ENCODE measurements around the gene DDN. TPM values are rescaled to one million over a fixed set of nuclear protein-coding genes. Genes with fewer than 3 reads are reported as not detected.

DDN gene
- total and polyA plus RNA-seq, 9 of the 15 experiments (the other 6 are each of a cell fraction or from before 2014, with no cell fraction given): 0.03 to 3.6 (median 1.6) TPM

GRCh38 chr12:49018261-49019119 lies 19.3 kb upstream of the DDN start, which contains the start of gene PRKAG1 (continued):
- TF ChIP-seq MAFG (tag; conservative IDR thresholded peaks at IDR 0.05): no peak
- no peak for TF ChIP-seq MBD1 (CRISPR knock-in tag; IDR thresholded peaks at IDR 0.05)
- TF ChIP-seq ZSCAN32 (CRISPR knock-in tag; IDR thresholded peaks at IDR 0.05): no peak
- no peak for TF ChIP-seq NR3C1 (CRISPR knock-in tag; IDR thresholded peaks at IDR 0.05)
- TF ChIP-seq, protein P1, sequence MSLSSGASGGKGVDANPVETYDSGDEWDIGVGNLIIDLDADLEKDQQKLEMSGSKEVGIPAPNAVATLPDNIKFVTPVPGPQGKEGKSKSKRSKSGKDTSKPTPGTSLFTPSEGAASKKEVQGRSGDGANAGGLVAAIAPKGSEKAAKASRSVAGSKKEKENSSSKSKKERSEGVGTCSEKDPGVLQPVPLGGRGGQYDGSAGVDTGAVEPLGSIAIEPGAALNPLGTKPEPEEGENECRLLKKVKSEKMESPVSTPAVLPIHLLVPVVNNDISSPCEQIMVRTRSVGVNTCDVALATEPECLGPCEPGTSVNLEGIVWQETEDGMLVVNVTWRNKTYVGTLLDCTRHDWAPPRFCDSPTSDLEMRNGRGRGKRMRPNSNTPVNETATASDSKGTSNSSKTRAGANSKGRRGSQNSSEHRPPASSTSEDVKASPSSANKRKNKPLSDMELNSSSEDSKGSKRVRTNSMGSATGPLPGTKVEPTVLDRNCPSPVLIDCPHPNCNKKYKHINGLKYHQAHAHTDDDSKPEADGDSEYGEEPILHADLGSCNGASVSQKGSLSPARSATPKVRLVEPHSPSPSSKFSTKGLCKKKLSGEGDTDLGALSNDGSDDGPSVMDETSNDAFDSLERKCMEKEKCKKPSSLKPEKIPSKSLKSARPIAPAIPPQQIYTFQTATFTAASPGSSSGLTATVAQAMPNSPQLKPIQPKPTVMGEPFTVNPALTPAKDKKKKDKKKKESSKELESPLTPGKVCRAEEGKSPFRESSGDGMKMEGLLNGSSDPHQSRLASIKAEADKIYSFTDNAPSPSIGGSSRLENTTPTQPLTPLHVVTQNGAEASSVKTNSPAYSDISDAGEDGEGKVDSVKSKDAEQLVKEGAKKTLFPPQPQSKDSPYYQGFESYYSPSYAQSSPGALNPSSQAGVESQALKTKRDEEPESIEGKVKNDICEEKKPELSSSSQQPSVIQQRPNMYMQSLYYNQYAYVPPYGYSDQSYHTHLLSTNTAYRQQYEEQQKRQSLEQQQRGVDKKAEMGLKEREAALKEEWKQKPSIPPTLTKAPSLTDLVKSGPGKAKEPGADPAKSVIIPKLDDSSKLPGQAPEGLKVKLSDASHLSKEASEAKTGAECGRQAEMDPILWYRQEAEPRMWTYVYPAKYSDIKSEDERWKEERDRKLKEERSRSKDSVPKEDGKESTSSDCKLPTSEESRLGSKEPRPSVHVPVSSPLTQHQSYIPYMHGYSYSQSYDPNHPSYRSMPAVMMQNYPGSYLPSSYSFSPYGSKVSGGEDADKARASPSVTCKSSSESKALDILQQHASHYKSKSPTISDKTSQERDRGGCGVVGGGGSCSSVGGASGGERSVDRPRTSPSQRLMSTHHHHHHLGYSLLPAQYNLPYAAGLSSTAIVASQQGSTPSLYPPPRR (CRISPR knock-in tag; IDR thresholded peaks at IDR 0.05; ENCODE audit: borderline replicate concordance): peak; percentile 49; the same call in 1 of the 2 replicates
- 0 out of 2 replicates have a peak, but pooled peaks have one; percentile 28 for TF ChIP-seq ZNF431 (CRISPR knock-in tag; IDR thresholded peaks at IDR 0.05)
- TF ChIP-seq ZNF785 (CRISPR knock-in tag; IDR thresholded peaks at IDR 0.05): no peak
- peak; percentile 68; the same call in 1 of the 2 replicates for TF ChIP-seq ZHX1 (conservative IDR thresholded peaks at IDR 0.05; ENCODE audit: low read length)
- no peak for TF ChIP-seq IRF2 (CRISPR knock-in tag; IDR thresholded peaks at IDR 0.05)
- peak; percentile 82 for TF ChIP-seq MYC (IDR thresholded peaks at IDR 0.05; ENCODE audit: low read depth, low read length)
- TF ChIP-seq MYC (CRISPR knock-in tag; IDR thresholded peaks at IDR 0.05; ENCODE audit: borderline replicate concordance, low read depth): 0 out of 2 replicates have a peak, but pooled peaks have one; percentile 28

Data from K562 (cell line).